ENCODE results near the gene RPAP3.
A peak's percentile ranks its signal among the peaks of the same experiment; 100 is the strongest.

Gene RPAP3

GRCh38 chr12:47742253-47742825 lies 36.5 kb upstream of the RPAP3 start:
- peak; percentile 65 for DNase-seq (ENCODE audit: low read depth)

GRCh38 chr12:47741340-47741703 lies 35.5 kb upstream of the RPAP3 start:
- peak; percentile 31 for DNase-seq (ENCODE audit: low read depth)

- DNase-seq (ENCODE audit: low read depth), result no peak
Observed at GRCh38 chr12:47740606-47741339, 34.9 kb upstream of the RPAP3 start.

DNA sequence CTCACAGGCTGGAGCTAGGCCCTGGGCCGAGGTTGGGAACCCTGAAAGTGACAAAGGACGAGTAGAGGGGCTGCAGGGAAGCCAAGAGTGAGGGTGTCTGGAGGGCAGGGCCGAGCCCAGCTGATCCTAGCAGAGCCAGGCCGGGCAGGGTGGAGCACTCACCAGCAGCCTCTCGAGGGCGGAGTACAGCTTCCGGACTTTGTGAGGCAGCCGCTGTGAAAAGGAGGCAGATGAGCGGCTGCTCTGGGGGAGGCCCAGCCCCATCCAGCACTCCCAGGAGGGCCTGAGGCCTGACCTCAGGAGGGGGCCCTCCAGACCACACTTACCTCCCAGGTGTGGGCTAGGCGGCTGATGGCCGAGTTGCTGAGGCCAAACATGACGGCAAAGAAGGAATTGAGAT lies 34.1 kb upstream of the RPAP3 start:
- no peak for DNase-seq (ENCODE audit: low read depth)

GRCh38 chr12:47739297-47739696 lies 33.5 kb upstream of the RPAP3 start:
- DNase-seq (ENCODE audit: low read depth), result no peak

DNA sequence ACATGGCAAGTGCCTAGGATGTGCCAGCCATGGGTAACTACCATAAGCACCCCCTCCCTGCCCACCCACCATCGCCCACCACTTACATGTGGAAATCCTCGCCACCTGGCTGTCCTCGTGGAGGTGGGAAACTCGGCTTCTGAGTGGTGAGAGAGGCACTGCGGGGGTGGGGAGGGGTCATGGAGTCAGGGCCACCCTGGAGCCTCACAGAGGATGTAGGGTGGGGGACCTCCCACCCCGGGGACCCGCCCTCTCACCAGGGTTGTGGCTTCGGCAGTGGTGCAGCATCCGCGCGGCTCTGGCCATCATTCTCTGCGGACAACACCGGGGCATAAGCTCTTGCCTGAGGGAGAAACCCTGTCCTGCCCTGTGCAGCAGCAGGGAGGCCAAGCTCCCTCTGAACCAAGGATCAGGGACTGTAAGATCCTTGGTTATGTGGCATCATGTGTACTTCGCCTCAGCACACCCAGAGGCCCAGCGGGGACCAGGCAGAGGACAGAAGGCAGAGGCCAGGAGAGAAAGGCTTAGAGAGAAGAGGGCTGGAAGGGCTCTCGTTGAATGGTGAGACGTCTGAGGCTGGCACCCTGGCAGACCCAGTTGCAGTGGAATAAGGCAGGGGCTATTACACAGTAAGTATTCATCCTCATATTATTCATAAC lies 32.2 kb upstream of the RPAP3 start:
- no peak for DNase-seq (ENCODE audit: low read depth)

DNA sequence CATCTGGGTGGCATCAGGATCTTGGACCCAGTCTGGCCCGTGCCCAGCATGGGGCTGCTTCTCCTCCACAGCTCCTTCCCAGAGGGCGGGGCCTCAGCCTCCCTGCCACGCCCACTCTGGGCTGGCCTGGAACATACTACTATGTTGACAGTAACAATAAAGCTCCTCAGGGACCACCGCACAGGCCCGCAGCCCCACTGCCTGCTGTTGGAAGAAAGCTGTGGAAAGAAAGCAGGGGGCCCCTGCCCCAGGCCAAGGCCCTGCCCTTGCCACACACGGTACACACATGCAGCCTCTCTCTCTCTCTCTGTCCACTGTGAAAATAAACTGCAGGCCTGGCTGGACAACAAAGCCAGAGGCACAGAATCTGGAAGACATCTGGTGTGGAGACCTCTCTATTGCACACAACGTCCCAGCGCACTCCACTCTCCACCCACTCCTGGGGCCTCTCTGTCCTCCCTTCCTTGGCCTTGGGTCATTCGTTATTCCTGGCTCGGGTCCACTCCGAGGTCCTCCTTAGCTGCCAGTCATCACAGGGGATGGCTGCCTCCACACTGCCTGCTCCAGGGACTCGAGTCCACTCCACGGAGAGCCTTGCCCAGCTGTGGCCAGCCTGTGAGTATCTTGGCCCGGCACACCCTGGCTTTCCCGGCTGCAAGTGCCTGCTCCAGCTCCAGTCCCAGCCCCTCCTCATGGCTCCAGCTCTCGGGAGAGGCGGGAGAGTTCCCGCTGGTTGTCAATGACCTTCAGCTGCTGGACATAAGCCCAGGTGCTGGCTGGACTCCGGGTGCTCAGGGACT lies 31.2 kb upstream of the RPAP3 start:
- DNase-seq (ENCODE audit: low read depth), result no peak

- DNase-seq (ENCODE audit: low read depth), result no peak
Observed at GRCh38 chr12:47736216-47736615, 30.4 kb upstream of the RPAP3 start.

DNA sequence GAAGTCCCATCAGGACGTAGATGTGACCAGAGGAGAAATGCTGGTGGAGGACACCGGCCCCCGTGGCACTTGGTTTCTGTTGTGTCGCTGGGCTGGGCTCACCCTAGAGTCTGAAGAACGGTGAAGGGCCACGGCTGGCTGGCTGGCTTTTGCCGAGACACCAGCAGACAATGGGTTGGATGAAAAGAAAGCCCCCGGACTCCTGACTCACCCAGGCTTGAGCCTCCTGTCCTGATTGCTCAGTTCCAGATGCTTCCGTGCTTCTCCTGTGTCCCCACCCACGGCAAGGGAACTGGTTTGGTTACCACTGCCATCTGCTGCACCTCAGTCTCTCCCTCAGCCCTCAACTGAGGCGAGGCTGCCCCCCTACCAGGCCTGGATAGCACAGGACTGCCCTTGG lies 29.8 kb upstream of the RPAP3 start:
- DNase-seq (ENCODE audit: low read depth), result no peak

- no peak for DNase-seq (ENCODE audit: low read depth)
Observed at GRCh38 chr12:47734725-47735480, 29.1 kb upstream of the RPAP3 start.

DNA sequence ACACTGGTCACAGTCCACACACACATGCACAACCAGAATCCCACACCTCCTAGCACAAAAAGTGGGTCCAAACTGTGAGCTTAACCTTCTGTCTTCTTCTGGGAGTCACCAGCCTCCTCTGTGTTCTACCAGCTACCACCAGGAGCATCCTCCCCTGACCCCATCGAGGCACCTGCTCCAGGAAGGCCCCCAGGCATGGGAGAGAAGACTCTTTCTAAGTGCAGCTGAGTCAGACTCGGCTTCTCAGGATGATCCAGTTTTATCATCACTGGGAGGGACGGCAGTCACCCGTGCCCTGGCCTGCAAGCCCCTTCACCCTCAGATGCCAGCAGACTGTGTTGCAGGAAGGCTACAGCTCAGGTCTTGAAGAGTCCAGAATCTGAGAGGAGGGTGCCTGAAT lies 27.3 kb upstream of the RPAP3 start:
- no peak for DNase-seq (ENCODE audit: low read depth)

- DNase-seq (ENCODE audit: low read depth), result no peak
Observed at GRCh38 chr12:47732504-47732903, 26.7 kb upstream of the RPAP3 start.

DNA sequence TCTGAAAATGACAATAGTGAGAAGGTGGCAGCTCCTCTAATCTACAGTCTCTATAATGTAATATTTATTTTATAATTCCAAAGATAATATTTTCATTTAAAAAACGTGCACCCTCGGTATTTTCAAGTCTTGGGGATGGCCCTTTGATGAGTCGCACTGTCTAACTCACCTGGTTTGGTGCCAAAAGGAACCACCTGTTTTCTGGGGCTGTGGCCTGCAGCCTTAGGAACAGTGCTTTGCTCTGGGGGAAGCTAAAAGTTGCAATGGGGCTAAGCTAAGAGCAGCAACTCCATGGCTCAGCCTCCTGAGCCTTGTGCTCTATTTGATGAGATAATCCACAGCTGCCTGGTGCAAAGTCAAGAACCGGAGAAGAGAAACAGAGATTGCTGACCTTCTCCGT lies 25.9 kb upstream of the RPAP3 start:
- DNase-seq (ENCODE audit: low read depth), result no peak

DNA sequence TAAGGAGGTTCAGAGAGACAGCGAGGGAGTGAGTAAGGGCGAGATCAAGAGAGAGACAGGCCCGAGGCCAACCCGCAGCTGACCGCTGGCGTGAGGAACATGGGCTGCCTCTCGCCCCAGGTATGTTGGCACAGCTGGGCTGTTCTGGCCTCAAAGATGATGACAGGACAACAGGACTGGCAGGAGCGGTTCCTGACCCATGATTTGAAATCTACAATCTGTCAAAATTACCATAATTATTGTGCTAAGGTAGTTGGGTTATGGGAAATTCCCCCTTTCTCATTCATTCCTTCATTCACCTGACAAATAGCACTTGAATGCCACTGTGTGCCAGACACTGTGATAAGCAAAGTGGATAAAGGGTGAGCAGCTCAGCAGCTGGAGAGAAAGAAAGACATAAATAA lies 24.5 kb upstream of the RPAP3 start:
- no peak for DNase-seq (ENCODE audit: low read depth)

DNA sequence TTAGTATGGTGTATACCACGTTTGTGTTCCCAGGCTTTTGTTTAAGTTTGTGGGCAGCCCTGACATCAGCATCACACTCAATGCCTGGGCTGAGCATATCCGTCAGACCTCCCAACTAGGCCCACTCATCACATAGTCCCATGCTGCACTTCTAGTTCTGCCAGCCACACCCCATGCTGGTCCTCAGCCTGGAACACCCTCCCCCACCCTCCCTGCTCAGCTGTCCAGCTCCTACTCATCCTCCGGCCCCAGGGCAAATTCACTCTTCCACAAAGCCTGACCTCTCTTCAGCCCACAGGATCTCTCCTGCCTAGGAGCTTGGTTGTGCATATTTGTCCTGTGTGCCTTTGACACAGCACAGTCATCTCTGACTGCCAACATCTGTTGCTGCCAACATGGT lies 23.4 kb upstream of the RPAP3 start:
- DNase-seq (ENCODE audit: low read depth), result no peak

DNA sequence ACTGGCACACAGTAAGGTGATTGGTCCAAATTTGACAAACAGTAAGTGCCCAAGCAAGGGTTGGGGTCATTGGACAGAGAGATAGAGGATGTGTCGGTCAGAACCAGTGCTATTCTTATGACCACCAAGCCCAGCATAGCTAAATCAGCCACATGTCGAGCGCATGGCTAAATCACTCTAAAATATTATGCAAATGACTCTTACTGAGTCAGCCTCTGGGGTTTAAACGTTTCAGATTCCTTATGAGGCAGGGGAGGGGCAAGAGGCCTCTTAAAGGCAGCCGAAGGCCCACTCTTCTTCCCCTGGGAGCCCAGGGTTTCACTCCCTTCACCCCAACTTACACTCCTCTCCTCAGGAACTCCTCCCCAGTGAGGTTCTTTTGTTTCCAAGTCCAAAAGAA lies 20.1 kb upstream of the RPAP3 start:
- DNase-seq (ENCODE audit: low read depth), result no peak

DNA sequence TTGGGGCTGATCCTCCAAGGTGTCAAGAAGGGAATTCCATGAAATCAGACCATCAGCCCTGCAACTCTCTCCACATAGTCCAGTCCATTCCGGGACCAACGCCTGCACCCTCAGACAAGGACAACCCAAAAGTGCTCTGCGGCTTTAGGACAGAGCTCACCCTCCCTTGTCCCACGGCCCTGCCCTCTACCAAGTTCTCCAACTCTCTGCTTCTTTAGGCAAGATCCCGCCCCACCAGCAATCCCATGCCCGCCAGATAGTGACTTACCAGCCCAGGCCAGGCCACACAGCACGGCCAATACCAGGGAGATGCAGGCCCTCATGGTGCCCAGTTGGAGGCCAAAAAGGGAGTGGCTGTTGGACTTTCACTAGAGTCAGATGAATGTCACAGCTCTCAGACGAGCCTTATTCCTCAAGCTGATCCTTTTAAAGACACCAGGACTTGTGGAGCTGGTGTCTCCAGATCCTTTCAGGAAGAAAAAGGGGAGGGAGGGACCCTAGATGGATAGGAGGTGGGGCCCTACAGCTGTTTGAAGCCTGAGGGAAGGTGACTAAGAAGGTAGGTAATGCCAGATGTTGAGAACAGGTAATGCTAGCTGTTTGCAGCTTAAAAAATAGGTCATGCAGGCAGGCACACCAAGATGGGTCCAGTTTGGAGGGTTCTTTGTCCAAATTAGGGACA lies 19.4 kb upstream of the RPAP3 start, which contains the start of gene ENDOU:
ENDOU (minus strand) TSS at position 400 of the 682 bp plus-strand sequence; CDS start at position 323, 77 bp downstream.
- no peak for DNase-seq (ENCODE audit: low read depth)

DNA sequence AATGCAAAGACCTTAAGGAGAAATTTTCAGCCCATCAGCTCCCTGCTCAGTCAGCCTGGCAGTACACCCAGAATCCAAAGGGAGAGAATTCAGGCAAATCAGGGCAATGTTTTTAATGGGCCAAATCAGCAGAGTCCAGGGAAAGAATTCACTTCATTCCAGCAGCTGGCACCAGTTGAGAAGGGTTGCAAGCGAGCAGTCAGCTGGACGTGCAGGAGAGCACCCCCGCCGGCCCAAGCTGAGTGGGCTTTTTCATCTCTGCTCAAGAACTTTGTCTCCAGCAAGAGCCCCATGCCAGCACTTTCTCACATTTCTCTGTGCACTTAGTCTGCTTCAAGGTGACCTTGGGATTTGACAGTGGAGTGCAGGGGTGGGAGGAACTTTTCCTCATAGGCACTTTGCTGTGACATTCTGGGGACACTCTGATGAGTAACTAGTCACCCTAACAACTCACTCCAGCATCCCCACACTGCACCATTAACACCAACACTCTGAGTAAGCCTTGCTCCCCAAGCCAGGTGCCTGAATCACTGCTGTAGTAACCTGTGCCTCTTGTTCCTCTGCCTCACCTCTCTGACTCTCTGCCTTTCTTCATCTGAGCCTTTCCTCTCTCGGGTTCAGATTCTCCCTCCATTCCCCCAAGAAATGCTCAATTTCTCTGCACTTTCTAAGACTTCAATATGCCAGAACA lies 17.3 kb upstream of the RPAP3 start:
- no peak for DNase-seq (ENCODE audit: low read depth)

DNA sequence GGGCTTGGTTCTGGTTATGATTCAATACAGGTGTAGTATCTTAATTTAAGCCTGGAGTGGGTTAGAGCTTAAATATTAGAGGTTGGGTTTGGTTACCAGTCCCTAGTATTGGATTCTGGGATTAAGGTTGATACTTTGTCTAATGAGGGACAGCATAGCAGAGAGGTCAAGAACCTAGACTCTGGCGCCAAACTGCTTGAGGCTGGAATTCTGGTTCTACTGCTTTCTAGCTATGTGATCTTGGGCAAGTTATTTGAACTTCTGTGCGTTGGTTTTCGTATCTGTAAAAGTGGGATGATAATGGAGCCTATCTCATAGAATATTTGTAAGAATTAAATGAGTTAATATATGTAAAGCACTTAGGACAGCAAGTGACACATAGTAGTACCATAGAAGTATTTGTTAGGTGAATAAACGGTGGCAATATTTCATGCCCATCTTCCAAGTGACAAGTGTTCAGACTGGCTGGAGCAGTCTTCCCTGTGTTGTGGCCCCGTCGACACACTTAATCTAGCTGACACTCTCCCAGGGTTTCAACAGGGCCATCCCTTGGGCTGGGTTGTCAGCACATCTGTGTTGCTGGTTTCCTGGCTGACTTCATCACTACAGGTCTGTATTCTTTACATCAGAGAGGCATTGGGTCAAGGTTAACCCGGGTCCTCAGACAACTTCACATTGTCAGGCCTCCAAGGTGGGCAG lies 16.5 kb upstream of the RPAP3 start:
- DNase-seq (ENCODE audit: low read depth), result no peak

DNA sequence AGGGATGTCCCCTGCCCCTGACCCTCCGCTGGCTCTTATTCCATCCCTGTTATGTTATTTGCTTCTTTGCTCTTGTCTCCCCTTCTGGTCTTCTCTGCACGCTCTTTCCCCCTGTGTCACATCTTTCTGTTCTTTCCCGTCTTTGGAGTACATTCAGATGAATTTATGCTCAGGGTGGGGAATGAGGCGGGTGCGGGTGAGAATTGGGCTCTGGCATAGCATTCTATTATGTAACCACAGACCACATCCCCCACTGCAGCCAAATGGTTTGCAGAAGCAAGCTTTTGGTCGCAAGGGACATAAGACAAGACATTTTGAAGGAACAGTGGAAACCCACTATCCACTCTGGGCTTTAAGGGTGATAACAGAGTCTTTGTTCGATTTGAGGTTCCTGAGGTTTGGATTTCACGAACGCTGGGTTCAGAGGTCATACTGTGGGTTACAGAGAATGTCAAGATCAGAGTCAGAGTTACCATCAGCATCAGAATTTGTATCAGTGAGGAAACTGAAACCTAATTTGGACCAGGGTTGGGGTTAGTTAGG lies 15.7 kb upstream of the RPAP3 start:
- DNase-seq (ENCODE audit: low read depth), result no peak

Measured in activated T-helper 9 cell treated with anti-CD3 and anti-CD28 coated beads, Interleukin-2, amount 50 U/mL, for 16 hours (primary cell).